HG02763 (cell line): ENCODE data around the gene LGALS9.
A peak's percentile ranks its signal among the peaks of the same experiment; 100 is the strongest.

Source experiments
- ATAC-seq: cut with Tn5 transposase; IDR thresholded peaks from one replicate; pipeline ENCODE4 v1.9.1; 2021; ENCODE audit warnings: mild to moderate bottlenecking, moderate library complexity; ENCODE audit not compliant: unreplicated experiment

Gene LGALS9

DNA sequence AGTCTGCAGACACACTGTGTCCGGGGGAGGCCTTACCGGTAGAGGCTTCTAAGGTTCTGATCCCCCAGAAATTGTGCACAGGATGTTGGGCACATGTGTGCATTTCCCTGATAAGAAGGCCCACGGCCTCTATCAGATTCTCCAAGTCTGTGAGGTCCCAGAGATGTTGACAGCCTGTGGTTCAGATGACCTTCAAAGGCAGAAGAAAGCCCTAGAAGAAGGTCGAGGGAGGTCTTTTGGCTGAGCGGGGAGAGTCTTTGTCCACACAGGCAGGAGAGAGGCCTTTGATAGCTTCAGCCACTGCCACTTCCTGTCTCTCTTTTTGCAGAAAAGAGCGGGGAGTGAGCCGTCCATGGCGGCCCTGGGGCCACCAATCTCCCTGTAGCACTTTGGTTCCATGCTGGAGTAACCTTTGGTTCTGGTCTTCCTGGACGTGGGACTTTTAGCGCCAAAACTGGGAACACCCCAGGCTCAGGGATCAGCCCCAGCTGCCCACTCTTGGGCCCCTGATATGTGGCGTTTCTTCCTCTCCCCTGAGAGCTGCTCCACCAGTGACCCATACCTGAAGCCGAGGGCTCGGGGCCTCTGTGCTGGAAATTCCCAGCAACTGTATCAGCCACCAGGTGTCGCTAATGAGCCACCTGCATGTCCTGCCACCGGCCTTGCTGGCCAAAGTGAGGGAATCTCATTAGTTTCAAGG lies 28.1 kb upstream of the LGALS9 start:
- peak; percentile 39 for ATAC-seq

DNA sequence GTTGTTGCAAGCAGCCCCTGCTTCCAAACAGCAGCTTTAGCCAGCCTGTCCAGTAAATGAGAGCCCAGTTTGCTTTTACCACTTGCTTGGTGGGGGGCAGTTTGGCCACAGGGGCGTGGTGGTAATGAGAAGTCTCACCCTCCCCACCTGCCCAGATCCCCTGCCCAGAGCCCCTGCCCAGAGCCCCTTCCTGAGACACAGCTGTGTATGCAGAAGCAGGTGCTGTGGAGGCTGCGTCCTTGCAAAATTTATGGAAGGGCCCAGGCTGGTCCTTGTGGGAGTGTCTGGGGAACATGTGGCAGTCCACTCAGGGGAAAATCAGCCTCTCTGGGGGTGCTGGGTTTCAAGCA lies 27.6 kb upstream of the LGALS9 start:
- ATAC-seq: no peak

DNA sequence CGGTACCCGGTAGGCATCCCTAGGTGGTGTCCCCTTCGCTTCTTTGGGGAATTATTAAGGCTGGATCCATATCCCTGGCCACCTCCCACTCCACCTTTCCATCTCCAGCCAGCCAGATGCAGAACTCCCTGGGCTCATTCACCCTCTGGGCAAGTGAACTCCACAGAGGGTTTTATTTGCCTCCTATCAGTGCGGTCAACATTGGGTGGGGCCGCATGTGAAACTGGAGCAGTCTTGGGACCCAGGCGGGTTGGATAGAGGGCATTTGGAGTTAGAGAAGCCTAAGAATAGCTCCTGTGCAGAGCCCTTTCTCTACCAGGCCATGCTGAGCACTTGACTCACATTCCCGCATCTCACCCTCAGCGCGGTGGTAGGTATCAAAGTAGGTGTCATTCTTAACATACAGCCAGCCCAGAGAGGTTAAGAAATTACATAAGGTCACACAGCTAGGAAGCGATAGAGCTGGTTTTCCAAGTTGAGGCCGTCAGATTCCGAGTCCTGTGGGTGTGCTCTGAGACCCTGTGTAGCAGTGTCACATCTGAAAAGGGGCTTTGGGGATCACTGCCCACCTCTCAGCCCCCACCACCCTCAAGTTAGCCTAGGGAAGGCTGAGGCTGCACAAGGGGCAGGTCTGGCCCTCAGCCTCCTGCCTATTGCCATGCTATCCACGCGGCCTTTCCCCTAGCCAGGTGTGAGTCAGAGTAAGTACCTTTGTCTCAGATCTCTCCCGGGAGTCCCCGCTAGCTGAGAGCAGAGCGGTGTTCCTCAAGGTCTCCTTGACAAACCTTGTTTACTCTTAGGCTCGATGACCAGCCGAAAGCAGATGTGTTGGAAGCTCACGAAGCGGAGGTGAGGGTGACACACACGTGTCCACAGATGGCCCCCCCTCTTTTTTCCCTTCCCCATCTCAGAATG lies 26.9 kb upstream of the LGALS9 start:
- ATAC-seq: no peak

DNA sequence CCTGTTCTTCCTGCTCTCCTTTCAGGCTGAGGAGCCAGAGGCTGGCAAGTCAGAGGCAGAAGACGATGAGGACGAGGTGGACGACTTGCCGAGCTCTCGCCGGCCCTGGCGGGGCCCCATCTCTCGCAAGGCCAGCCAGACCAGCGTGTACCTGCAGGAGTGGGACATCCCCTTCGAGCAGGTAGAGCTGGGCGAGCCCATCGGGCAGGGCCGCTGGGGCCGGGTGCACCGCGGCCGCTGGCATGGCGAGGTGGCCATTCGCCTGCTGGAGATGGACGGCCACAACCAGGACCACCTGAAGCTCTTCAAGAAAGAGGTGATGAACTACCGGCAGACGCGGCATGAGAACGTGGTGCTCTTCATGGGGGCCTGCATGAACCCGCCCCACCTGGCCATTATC lies 25.6 kb upstream of the LGALS9 start:
- no peak for ATAC-seq

DNA sequence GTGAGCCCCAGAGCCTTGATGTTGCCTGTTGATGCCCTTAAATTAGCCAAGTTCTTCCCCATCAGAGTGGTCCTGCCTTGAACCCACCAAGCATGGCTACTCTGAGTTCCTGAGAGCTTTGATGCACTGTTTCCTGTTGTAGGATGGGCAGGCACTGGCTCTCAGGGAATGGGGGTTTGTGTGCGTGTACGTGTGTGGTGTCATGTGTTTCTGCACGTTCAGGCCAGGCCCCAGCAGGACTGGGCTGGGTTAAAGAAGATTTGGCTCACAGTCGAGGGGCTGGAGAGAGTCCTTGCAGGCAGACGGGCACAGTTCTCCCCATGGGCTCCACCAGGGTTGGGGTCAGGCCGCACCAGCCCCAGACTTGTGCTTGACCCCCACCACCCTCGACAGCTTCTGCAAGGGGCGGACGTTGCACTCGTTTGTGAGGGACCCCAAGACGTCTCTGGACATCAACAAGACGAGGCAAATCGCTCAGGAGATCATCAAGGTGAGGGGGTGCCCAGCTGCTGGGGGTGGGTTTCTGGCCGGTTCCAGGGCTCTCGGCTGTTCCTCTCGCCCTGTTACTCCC lies 23.4 kb upstream of the LGALS9 start:
- no peak for ATAC-seq

DNA sequence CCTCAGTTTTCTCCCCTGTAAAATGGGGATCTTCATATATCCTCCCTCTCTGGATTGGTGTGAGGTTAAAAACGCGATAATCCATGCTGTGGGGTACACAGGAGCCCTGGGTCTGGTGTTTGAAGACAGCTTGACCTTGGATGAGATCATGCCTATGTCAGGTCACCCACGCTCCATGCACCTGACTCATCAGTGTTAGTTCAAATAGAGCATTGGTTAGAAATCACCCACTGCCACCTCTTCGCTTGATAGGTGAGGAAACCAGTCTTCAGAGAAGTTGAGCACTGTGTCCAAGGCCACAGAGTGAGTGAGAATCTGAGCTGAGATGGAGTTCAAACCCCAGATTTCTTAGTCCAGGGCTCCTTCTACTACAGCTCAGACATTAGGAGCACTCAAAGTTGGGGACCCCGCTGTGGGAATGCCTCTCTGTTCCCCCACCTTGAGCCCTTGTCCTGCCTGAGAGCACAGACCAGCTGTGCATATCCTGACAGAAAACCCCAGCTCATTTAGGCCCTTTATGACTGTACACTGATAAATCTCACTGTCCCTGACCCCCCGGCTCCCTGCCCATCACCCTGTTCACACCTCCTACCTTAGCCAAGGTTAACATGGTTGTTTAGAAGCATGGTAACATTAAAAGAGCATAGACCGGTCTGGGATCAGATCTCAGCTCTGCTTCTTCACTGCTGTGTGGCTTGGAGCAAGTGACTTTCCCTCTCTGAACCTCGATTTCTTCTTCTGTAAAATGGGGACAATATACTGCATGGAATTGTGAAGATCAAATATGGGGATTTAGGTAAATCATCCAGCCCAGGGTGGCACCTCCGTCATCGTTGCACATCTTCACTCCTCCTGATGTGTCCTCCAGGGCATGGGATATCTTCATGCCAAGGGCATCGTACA lies 22.4 kb upstream of the LGALS9 start:
- ATAC-seq: no peak

DNA sequence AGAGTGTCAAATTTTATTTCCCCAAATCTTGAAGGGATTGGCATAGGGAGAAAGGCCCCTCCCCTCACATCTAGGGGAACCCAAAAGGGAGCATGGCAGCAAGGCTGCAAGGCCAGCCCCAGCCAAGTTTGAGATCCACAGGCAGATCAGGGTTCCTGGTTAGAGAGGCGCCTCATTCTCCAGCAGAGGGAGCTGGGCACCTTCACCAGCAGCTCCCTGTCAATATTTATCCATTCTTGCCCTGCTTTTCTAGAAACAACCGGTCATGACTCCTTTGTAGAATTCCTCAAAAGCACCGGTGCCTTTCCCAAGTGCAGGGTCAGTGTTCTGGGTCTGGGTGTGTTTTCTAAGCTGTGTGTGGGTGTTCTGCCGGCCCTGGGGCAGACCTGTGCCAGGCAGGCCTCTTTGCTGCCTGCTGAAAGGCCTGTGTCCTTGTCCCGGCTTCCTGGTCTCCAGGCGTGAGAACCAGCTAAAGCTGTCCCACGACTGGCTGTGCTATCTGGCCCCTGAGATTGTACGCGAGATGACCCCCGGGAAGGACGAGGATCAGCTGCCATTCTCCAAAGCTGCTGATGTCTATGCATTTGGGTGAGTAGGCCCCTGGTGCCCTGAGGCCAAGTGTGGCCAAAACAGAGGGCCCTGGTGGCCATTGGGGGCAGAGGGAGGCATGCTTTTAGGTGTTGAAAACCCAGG lies 21.2 kb upstream of the LGALS9 start:
- ATAC-seq: no peak

DNA sequence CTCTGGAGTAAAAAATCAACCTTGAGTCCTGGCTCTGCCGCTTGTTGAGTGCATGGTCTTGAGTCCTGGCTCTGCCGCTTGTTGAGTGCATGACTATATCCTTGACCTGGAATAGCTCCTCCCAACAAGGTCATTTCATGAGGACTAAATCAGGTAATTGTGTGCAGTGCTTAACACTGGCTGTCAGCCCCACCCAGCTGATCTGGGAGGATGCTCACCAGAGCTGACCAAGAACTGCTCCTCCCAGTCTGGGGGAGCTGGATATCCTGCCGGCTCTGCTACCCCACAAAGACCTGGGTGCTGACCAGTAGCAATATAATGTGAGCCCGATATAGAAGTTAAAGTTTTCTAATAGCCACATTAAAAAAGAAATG lies 20.7 kb upstream of the LGALS9 start:
- ATAC-seq: no peak

DNA sequence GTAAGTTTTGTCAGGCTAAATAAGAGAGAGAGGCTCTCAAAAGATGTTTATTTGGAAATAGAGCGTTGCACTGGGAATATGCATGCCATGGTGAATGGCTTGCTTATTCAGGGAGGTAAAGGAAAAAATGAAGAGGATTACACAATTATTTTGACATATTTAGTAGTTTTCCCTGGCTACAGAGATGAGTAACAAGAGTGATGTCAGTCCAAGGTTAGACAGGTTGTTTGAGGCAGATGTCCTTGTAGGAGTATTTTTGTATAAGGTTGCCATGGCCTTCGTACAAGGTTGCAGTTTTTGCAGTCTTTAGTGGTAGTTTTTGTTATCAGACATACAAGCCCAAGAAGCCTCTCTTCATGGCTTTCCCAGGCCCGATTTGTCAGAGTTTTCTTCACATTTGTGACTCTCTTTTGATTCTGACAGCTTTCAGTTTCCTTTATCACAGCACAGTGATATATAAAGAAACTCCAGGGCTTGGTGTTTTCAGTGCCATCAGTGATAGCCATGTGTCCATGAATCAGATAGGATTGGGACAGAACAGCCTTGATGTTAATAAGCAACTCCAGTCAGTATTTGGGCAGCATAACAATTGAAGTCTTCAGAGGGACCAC lies 18.7 kb upstream of the LGALS9 start:
- ATAC-seq: no peak

DNA sequence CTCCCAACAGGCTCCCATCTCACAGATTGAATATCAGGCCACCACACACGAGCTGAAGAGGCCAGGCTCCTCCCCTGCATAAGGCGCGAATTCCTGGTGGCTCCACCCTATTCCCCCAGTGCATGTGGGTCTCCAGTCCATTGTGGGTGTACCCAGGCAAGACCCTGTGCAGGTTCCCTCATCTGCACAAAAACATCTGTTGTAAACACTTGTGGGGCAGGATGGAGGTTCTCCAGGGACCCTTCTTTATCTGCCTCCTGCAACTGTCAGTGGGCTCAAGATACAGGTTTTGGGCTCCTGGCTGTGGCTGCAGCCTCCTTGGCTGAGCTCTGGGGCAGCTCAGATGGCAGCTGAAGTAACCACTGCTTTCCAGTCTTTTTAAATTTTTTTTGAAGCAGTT lies 17.6 kb upstream of the LGALS9 start:
- no peak for ATAC-seq

DNA sequence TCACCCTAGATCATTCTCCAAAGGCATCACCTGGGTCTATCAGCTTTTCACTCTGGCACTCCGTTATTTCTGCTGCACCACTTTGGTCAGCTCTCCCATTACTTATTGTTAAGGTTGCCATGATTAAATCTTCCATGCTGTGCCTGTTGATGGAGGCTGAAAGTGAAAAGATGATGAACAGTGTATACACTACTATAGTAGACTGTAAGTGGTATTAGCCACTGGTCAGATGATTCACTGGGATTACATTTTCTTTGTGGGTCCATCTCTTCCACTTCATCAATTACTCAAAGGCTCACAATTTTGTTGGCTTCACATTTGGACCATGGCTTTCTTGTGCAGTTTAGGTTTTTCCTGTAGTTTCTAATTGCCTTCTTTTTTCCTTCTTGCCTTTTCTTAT lies 15.9 kb upstream of the LGALS9 start:
- no peak for ATAC-seq

DNA sequence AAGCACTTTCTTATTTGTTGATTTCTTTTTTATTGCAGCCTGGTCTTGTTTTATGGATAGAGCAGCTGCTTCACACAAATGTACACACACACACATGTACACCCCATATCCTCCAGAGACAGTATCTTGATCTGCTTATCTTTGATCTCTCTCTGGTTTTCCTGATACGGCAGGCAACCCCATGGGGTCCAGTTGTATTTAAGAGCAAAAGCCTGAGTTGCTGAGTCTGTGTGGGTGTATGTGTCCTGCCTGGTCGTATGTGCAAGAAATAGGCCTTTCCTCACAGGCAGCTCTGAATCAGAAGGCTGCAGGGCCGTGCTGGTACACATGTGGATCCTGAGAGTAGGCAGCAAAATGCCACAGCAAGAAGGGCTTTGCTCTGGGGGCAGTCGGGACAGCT lies 14.6 kb upstream of the LGALS9 start:
- no peak for ATAC-seq

DNA sequence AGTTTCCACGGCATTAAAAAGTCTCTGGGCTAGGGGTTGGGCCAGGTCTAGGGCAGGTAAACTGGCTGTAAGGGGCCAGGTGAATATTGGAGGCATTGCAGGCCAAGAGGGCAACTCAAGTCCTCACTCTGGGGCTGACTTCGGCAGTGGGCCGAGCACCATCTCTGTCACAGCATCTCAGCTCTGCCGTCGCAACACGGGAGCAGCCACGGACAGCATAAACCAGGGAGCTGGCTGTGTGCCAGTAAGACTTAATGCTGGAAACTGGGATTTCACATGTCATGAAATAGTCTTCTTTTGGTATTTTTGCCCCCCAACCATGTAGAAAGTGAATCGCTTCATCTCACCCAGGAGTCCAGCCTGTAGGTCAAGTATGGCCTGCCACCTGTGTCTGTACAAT lies 12.6 kb upstream of the LGALS9 start:
- no peak for ATAC-seq

DNA sequence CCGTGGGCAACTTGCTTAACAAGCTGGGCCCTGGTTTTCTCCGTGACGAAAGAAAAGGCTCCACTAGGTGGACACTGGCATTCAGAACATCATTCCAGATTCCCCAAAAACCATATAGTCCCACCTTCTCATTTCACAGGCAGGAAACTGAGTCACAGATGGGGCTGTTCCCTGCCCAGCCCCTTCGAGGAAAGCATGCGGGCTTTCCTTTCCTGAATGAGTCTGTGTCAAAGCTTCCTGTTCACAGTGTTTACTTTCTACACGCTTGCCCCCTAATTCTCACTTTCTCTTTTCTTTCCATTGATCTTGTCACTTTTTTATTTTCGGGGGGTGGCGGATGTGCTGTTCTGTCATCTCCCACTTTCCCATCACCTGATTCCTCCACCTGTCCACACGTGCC lies 10.3 kb upstream of the LGALS9 start:
- no peak for ATAC-seq

DNA sequence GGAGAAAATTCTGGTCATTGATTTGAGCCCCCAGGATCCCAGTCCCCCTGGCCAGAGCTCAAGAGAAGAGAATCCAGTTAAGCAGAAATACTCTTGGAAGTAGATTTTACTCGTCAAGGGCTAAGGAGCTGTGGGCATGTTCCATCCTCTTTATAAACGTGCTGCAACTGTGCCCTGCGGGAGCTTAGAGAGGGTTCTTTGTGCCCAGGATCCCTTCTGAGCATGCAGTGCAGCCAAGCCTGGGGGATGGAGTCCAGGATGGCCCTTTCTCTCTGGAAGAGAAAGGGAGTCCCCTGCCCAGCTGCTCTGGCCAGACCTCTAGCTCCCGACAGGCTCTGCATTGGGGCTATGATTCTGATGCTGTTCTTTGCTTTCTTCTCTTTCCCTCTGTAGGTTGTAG lies 9.5 kb upstream of the LGALS9 start:
- no peak for ATAC-seq

DNA sequence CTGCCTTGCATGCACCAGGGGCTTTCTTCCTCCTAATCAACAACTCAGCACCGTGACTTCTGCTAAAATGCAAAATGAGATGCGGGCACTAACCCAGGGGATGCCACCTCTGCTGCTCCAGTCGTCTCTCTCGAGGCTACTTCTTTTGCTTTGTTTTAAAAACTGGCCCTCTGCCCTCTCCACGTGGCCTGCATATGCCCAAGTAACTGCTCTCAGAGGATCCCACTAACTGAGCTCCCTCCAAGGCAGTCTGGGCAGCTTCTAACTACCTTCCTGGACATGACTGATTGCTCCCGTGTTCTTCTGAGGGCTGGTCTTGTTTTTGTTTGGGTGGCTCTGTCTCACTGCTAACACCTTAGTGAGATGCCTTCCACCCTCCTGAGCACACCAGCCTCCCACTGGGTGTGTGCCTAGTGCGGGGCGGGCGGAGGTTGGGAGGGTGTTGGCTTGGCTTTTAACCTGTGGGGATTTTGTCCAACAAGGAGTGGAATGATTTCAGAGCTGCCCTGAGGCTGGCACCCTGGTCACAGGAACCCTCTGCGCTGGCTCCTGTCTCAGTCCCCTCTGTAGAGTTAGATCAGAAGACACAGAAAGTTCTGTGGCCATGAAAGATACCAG lies 8.9 kb upstream of the LGALS9 start:
- ATAC-seq: no peak

DNA sequence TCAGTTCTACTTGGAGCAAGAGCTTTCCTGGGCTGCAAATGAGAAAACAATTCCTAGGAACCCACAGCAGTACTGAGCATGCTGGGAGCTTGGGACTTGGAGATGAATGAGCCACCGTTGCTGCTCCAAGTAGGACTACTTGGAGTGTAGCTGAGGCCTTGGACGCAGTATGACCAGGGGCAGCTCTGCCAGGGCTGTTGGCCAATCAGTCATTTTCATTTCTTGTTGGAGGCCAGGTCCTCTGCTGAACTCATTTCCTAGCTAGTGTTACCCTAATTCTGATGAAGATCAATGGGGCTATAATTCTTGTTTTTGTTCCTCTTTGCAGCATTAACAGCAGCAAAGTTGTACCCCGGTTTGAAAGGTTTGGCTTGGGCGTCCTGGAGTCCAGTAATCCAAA lies 8.0 kb upstream of the LGALS9 start:
- ATAC-seq: no peak

DNA sequence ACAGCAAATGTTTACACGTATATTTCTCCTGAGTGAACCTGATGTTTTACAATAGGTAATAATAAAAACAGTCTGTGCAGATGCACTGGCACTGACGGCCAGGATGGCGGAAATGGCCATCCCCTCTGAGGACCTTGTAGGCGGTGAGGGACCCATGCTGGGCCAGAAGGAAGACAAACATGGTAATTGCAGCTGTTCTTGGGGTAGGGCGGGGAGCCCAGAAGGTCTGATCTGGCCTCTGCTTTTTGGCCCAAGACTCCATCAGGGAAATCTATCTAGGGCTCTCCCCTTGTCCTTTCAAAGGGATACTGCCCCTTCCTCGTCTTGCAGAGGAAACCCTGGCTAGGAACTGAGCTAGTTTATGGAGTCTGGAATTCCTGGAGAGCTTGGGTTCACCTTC lies 7.4 kb upstream of the LGALS9 start:
- no peak for ATAC-seq

DNA sequence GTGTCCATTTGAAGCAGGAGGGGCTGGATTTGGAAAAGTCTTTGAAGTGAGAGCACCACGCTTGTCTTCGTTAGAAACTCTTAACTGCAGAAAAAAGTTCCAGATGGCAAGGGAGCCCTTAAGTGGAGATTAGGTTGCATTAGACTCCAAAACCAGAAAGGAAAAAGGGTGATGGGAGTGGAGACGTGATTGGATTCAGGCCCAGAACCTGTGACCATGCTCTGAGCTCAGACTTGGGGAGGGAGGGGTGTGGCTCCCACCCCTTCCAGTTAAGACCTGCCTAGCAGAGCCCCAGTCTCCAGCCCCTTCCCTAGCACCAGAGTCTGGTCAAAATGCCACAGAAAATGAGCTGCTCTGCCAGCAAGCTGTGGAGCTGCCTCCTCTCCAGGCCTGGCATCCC lies 6.4 kb upstream of the LGALS9 start:
- ATAC-seq: no peak

DNA sequence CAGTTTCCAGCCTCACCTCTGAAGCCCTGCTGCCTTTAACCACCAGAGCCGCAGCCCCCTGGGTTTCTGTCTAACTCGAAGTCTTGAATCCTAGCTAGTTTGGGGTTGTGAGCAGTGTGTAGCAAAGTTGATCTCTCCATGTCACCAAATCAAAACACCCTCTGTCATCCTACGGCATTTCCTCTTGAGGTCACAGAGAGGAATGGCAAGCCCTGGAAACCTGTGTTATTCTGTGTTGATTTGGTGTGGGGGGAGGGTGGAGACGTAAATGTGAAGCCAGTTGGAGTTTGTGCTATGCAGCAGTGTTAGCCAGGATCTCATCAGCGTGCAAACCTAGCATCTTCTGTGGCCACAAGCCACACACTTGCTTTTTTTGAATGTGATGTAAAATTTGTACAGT lies 5.1 kb upstream of the LGALS9 start:
- ATAC-seq: no peak
